ENCODE data around the gene GATAD2B. TPM values are rescaled to one million over a fixed set of nuclear protein-coding genes. Genes with fewer than 3 reads are reported as not detected.
"Not testable (repeated sequence)": the region's sequence is repeated elsewhere in the genome, so short reads cannot be mapped to it uniquely, and the experiment has no call there.

Gene GATAD2B
- total RNA-seq, 1 experiment from 2014 or later, result 8.9 TPM

GRCh38 chr1:153903841-153904455 is 18.8 kb downstream of the GATAD2B start:
- Histone ChIP-seq H3K4me3 (ENCODE audit: insufficient read depth, low read depth, low read length) (no peak overlapping the region), H3K36me3 (replicated peaks; ENCODE audit: control insufficient read depth, insufficient read depth, low read length) (no peaks in the 10 kb centered on the region), H3K27me3 (ENCODE audit: control insufficient read depth, insufficient read depth, low read length) (no peaks in the 10 kb centered on the region)
- no peak for DNase-seq

GRCh38 chr1:153899509-153899908 is 23.3 kb downstream of the GATAD2B start:
- no peak overlapping the region for H3K4me3 ChIP-seq (ENCODE audit: insufficient read depth, low read depth, low read length)

GRCh38 chr1:153895866-153896265 is 26.9 kb downstream of the GATAD2B start:
- not testable (repeated sequence) for H3K4me3 ChIP-seq (ENCODE audit: insufficient read depth, low read depth, low read length); H3K27me3 ChIP-seq (ENCODE audit: control insufficient read depth, insufficient read depth, low read length); DNase-seq; H3K36me3 ChIP-seq (replicated peaks; ENCODE audit: control insufficient read depth, insufficient read depth, low read length)

More at GRCh38 chr1:153899509-153899908, 23.3 kb downstream of the GATAD2B start:
- DNase-seq, result no peak
- no peaks in the 10 kb centered on the region for H3K27me3 ChIP-seq (ENCODE audit: control insufficient read depth, insufficient read depth, low read length)
- H3K36me3 ChIP-seq (replicated peaks; ENCODE audit: control insufficient read depth, insufficient read depth, low read length), result no peaks in the 10 kb centered on the region; the same call in 1 of the 2 replicates

- not testable (repeated sequence) for H3K4me3 ChIP-seq (ENCODE audit: insufficient read depth, low read depth, low read length); H3K36me3 ChIP-seq (replicated peaks; ENCODE audit: control insufficient read depth, insufficient read depth, low read length); DNase-seq; H3K27me3 ChIP-seq (ENCODE audit: control insufficient read depth, insufficient read depth, low read length)
These were observed 31.7 kb downstream of the GATAD2B start for GRCh38 chr1:153891042-153891441.

GRCh38 chr1:153888533-153888932 is 34.2 kb downstream of the GATAD2B start:
- Histone ChIP-seq H3K27me3 (ENCODE audit: control insufficient read depth, insufficient read depth, low read length) (no peaks in the 10 kb centered on the region), H3K4me3 (ENCODE audit: insufficient read depth, low read depth, low read length) (no peak overlapping the region), H3K36me3 (replicated peaks; ENCODE audit: control insufficient read depth, insufficient read depth, low read length) (no peaks in the 10 kb centered on the region; the same call in 1 of the 2 replicates)
- no peak for DNase-seq

- no peak overlapping the region for H3K4me3 ChIP-seq (ENCODE audit: insufficient read depth, low read depth, low read length)
- DNase-seq, result no peak
- no peaks in the 10 kb centered on the region for H3K27me3 ChIP-seq (ENCODE audit: control insufficient read depth, insufficient read depth, low read length)
- H3K36me3 ChIP-seq (replicated peaks; ENCODE audit: control insufficient read depth, insufficient read depth, low read length), result no peaks in the 10 kb centered on the region; the same call in 1 of the 2 replicates
These were observed 36.6 kb downstream of the GATAD2B start for GRCh38 chr1:153886127-153886526.

- H3K27me3 ChIP-seq (ENCODE audit: control insufficient read depth, insufficient read depth, low read length), result no peaks in the 10 kb centered on the region
- DNase-seq, result no peak
- H3K4me3 ChIP-seq (ENCODE audit: insufficient read depth, low read depth, low read length), result no peak overlapping the region
- H3K36me3 ChIP-seq (replicated peaks; ENCODE audit: control insufficient read depth, insufficient read depth, low read length), result no peaks in the 10 kb centered on the region; the same call in 1 of the 2 replicates
These were observed 39.5 kb downstream of the GATAD2B start for GRCh38 chr1:153883223-153883622.

GRCh38 chr1:153882296-153882912 is 40.4 kb downstream of the GATAD2B start:
- H3K27me3 ChIP-seq (ENCODE audit: control insufficient read depth, insufficient read depth, low read length), result no peaks in the 10 kb centered on the region
- peak; percentile 39 for DNase-seq
- no peaks in the 10 kb centered on the region; the same call in 1 of the 2 replicates for H3K36me3 ChIP-seq (replicated peaks; ENCODE audit: control insufficient read depth, insufficient read depth, low read length)
- H3K4me3 ChIP-seq (ENCODE audit: insufficient read depth, low read depth, low read length), result no peak overlapping the region

- Histone ChIP-seq H3K36me3 (replicated peaks; ENCODE audit: control insufficient read depth, insufficient read depth, low read length) (no peaks in the 10 kb centered on the region), H3K27me3 (ENCODE audit: control insufficient read depth, insufficient read depth, low read length) (no peaks in the 10 kb centered on the region), H3K4me3 (ENCODE audit: insufficient read depth, low read depth, low read length) (no peak overlapping the region)
- DNase-seq, result peak; percentile 22
These were observed 41.0 kb downstream of the GATAD2B start for GRCh38 chr1:153881751-153882150.

- DNase-seq, result no peak
- H3K4me3 ChIP-seq (ENCODE audit: insufficient read depth, low read depth, low read length), result no peak overlapping the region
- no peaks in the 10 kb centered on the region for H3K36me3 ChIP-seq (replicated peaks; ENCODE audit: control insufficient read depth, insufficient read depth, low read length)
- no peaks in the 10 kb centered on the region for H3K27me3 ChIP-seq (ENCODE audit: control insufficient read depth, insufficient read depth, low read length)
These were observed 41.8 kb downstream of the GATAD2B start for GRCh38 chr1:153880962-153881361.

GRCh38 chr1:153880024-153880423 is 42.7 kb downstream of the GATAD2B start:
- Histone ChIP-seq H3K27me3 (ENCODE audit: control insufficient read depth, insufficient read depth, low read length) (no peaks in the 10 kb centered on the region), H3K36me3 (replicated peaks; ENCODE audit: control insufficient read depth, insufficient read depth, low read length) (no peaks in the 10 kb centered on the region), H3K4me3 (ENCODE audit: insufficient read depth, low read depth, low read length) (no peak overlapping the region)
- no peak for DNase-seq

GRCh38 chr1:153877112-153877511 is 45.7 kb downstream of the GATAD2B start:
- H3K36me3 ChIP-seq (replicated peaks; ENCODE audit: control insufficient read depth, insufficient read depth, low read length), result no peaks in the 10 kb centered on the region
- DNase-seq, result no peak
- no peak overlapping the region for H3K4me3 ChIP-seq (ENCODE audit: insufficient read depth, low read depth, low read length)
- no peaks in the 10 kb centered on the region for H3K27me3 ChIP-seq (ENCODE audit: control insufficient read depth, insufficient read depth, low read length)

- no peak for DNase-seq
- H3K4me3 ChIP-seq (ENCODE audit: insufficient read depth, low read depth, low read length), result no peak overlapping the region
- H3K27me3 ChIP-seq (ENCODE audit: control insufficient read depth, insufficient read depth, low read length), result no peaks in the 10 kb centered on the region
- H3K36me3 ChIP-seq (replicated peaks; ENCODE audit: control insufficient read depth, insufficient read depth, low read length), result no peaks in the 10 kb centered on the region
These were observed 49.8 kb downstream of the GATAD2B start for GRCh38 chr1:153872934-153873333.

- no peaks in the 10 kb centered on the region for H3K27me3 ChIP-seq (ENCODE audit: control insufficient read depth, insufficient read depth, low read length)
- DNase-seq, result no peak
- H3K4me3 ChIP-seq (ENCODE audit: insufficient read depth, low read depth, low read length), result no peak overlapping the region
- H3K36me3 ChIP-seq (replicated peaks; ENCODE audit: control insufficient read depth, insufficient read depth, low read length), result no peaks in the 10 kb centered on the region
These were observed 50.4 kb downstream of the GATAD2B start for GRCh38 chr1:153872331-153872730.

- Histone ChIP-seq H3K36me3 (replicated peaks; ENCODE audit: control insufficient read depth, insufficient read depth, low read length) (no peaks in the 10 kb centered on the region), H3K4me3 (ENCODE audit: insufficient read depth, low read depth, low read length) (no peak overlapping the region), H3K27me3 (ENCODE audit: control insufficient read depth, insufficient read depth, low read length) (no peaks in the 10 kb centered on the region)
- DNase-seq, result no peak
These were observed 53.3 kb downstream of the GATAD2B start for GRCh38 chr1:153869486-153869885.
